Measurements from ENCODE around the gene BTN1A1.
"Not testable (repeated sequence)": the region's sequence is repeated elsewhere in the genome, so short reads cannot be mapped to it uniquely, and the experiment has no call there.

DNA sequence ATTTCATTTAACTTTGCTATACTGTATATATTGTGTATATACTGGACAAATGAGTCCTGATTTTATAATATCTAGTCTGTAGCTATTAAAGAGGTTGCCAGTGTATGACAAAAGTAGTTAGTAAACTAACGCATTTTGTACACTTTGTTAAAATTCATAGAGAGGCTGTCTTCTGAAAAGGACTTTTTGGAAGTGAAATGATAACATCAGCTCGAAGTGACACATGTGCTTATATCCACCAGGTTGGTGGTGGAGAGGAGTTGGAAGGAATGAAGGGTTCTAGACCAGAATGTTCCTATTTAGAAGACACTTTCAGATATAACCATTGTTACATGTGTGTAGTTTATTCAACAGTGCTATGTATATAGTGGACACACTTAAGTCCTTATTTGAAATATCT lies 24.2 kb downstream of the BTN1A1 start:
- TF ChIP-seq, protein P1, sequence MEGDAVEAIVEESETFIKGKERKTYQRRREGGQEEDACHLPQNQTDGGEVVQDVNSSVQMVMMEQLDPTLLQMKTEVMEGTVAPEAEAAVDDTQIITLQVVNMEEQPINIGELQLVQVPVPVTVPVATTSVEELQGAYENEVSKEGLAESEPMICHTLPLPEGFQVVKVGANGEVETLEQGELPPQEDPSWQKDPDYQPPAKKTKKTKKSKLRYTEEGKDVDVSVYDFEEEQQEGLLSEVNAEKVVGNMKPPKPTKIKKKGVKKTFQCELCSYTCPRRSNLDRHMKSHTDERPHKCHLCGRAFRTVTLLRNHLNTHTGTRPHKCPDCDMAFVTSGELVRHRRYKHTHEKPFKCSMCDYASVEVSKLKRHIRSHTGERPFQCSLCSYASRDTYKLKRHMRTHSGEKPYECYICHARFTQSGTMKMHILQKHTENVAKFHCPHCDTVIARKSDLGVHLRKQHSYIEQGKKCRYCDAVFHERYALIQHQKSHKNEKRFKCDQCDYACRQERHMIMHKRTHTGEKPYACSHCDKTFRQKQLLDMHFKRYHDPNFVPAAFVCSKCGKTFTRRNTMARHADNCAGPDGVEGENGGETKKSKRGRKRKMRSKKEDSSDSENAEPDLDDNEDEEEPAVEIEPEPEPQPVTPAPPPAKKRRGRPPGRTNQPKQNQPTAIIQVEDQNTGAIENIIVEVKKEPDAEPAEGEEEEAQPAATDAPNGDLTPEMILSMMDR (IDR thresholded peaks at IDR 0.05) = not testable (repeated sequence)
- TF ChIP-seq POLR2A (IDR thresholded peaks at IDR 0.05) = not testable (repeated sequence)

All from lower leg skin (tissue), 3 donors.